Endothelial cell of umbilical vein (primary cell): ENCODE measurements around the gene ZNF385D.

Source experiments
- EZH2 ChIP-seq: IDR thresholded peaks from 2 replicates; pipeline ENCODE4 v1.6.1; 2012; ENCODE audit warnings: borderline replicate concordance, low read depth, mild to moderate bottlenecking, moderate library complexity, low read length, inconsistent platforms; ENCODE audit not compliant: severe bottlenecking
- JUN ChIP-seq: IDR thresholded peaks from 2 replicates; pipeline ENCODE4 v1.6.1; 2011; ENCODE audit warnings: borderline replicate concordance, low read depth; ENCODE audit not compliant: insufficient read length, insufficient read depth
- POLR2A ChIP-seq: IDR thresholded peaks from 2 replicates; pipeline ENCODE4 v1.6.1; 2012; ENCODE audit warnings: low read depth, mild to moderate bottlenecking, control low read depth, low read length
- POLR2AphosphoS5 ChIP-seq: IDR thresholded peaks from 2 replicates; pipeline ENCODE4 v1.6.1; 2012; ENCODE audit warnings: low read depth, mild to moderate bottlenecking, control low read depth, low read length, moderate library complexity; ENCODE audit not compliant: insufficient read depth
- TF ChIP-seq, protein P1 (sequence below), 2 donors: IDR thresholded peaks; 1 replicate in 1 of 2; 2 replicates in 1 of 2; pipeline ENCODE4 v1.5.1; 2011; ENCODE audit warnings: low read length in 2 of 2, mild to moderate bottlenecking in 2 of 2, moderate library complexity in 2 of 2, control low read depth in 1 of 2, inconsistent platforms in 1 of 2, low read depth in 1 of 2; ENCODE audit not compliant: insufficient read depth in 1 of 2; ENCODE audit errors: extremely low read depth in 1 of 2
- TF ChIP-seq, protein P2 (sequence below): IDR thresholded peaks from 2 replicates; pipeline ENCODE4 v1.6.1; 2011; ENCODE audit not compliant: insufficient read depth, insufficient read length

DNA sequence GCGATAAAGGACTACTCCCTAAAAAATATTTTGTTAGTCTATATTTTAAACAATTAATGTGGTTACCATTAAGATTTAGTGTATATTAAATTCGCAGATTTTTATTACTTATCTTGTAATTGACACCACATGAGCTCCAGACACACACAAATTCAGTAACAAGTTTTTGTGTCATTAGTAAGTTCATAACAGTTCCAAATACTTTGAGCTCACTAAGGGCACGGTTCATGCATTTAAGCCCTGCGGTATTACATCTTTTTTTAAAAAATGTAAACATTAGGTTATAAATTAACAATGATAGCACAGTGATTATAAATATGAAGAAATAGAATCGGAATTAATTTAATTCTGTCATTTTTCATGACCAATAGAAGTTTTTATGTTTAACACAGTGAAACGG lies 317.3 kb downstream of the ZNF385D start:
- TF ChIP-seq, protein P1, sequence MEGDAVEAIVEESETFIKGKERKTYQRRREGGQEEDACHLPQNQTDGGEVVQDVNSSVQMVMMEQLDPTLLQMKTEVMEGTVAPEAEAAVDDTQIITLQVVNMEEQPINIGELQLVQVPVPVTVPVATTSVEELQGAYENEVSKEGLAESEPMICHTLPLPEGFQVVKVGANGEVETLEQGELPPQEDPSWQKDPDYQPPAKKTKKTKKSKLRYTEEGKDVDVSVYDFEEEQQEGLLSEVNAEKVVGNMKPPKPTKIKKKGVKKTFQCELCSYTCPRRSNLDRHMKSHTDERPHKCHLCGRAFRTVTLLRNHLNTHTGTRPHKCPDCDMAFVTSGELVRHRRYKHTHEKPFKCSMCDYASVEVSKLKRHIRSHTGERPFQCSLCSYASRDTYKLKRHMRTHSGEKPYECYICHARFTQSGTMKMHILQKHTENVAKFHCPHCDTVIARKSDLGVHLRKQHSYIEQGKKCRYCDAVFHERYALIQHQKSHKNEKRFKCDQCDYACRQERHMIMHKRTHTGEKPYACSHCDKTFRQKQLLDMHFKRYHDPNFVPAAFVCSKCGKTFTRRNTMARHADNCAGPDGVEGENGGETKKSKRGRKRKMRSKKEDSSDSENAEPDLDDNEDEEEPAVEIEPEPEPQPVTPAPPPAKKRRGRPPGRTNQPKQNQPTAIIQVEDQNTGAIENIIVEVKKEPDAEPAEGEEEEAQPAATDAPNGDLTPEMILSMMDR (IDR thresholded peaks at IDR 0.05; ENCODE audit: extremely low read depth in 1 of 2, insufficient read depth in 1 of 2, low read depth in 1 of 2, low read length in 2 of 2): no peak
- no peak for TF ChIP-seq POLR2A
- TF ChIP-seq, protein P2, sequence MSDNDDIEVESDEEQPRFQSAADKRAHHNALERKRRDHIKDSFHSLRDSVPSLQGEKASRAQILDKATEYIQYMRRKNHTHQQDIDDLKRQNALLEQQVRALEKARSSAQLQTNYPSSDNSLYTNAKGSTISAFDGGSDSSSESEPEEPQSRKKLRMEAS: no peak
- no peak for TF ChIP-seq EZH2
- TF ChIP-seq POLR2AphosphoS5: no peak
- no peak for TF ChIP-seq JUN
